Measurements from ENCODE around the gene SPTBN1.

- TF ChIP-seq EZH2 (IDR thresholded peaks at IDR 0.05; ENCODE audit: insufficient read depth, poor library complexity, severe bottlenecking): no peak
- no peak for TF ChIP-seq EZH2phosphoT487 (IDR thresholded peaks at IDR 0.05; ENCODE audit: insufficient read depth, low read depth)
These were observed 117.4 kb downstream of the SPTBN1 start for GRCh38 chr2:54573537-54573919.

Measured in GM23248 (cell line).